HG03196 (cell line): ENCODE results near the gene HNRNPUL1.
"Not testable (repeated sequence)": the region's sequence is repeated elsewhere in the genome, so short reads cannot be mapped to it uniquely, and the experiment has no call there.

ENCODE experiments used
- ATAC-seq: cut with Tn5 transposase; IDR thresholded peaks from one replicate; pipeline ENCODE4 v1.9.1; 2021; ENCODE audit not compliant: unreplicated experiment

Gene HNRNPUL1

GRCh38 chr19:41263850-41264580 lies at the start of gene HNRNPUL1:
Gene HNRNPUL1, plus strand, starts transcription at chr19:41264372. Its CDS starts 132 bp downstream, at chr19:41264504.
- peak; percentile 65 for ATAC-seq

- no peak for ATAC-seq
Measured at GRCh38 chr19:41217741-41218140, 46.4 kb upstream of the HNRNPUL1 start.

- no peak for ATAC-seq
Measured at GRCh38 chr19:41218249-41218614, 45.9 kb upstream of the HNRNPUL1 start.

GRCh38 chr19:41218615-41219507 lies 45.3 kb upstream of the HNRNPUL1 start, which contains the start of gene AXL:
Gene AXL, plus strand, starts transcription at chr19:41219223. Its CDS starts 170 bp downstream, at chr19:41219393.
- ATAC-seq = no peak

- ATAC-seq = no peak
Measured at GRCh38 chr19:41219924-41220567, 44.1 kb upstream of the HNRNPUL1 start.

- ATAC-seq = no peak
Measured at GRCh38 chr19:41220811-41221210, 43.4 kb upstream of the HNRNPUL1 start.

- no peak for ATAC-seq
Measured at GRCh38 chr19:41221514-41222205, 42.5 kb upstream of the HNRNPUL1 start.

- ATAC-seq = no peak
Measured at GRCh38 chr19:41222240-41222639, 41.9 kb upstream of the HNRNPUL1 start.

GRCh38 chr19:41223431-41224234 lies 40.5 kb upstream of the HNRNPUL1 start:
- no peak for ATAC-seq

- no peak for ATAC-seq
Measured at GRCh38 chr19:41224632-41225031, 39.5 kb upstream of the HNRNPUL1 start.

- no peak for ATAC-seq
Measured at GRCh38 chr19:41225238-41226052, 38.7 kb upstream of the HNRNPUL1 start.

- ATAC-seq = no peak
Measured at GRCh38 chr19:41226053-41226873, 37.9 kb upstream of the HNRNPUL1 start.

- ATAC-seq = no peak
Measured at GRCh38 chr19:41226874-41227390, 37.2 kb upstream of the HNRNPUL1 start.

- ATAC-seq = no peak
Measured at GRCh38 chr19:41228486-41228885, 35.7 kb upstream of the HNRNPUL1 start.

GRCh38 chr19:41229338-41229737 lies 34.8 kb upstream of the HNRNPUL1 start:
- not testable (repeated sequence) for ATAC-seq

GRCh38 chr19:41230067-41230857 lies 33.9 kb upstream of the HNRNPUL1 start:
- no peak for ATAC-seq

GRCh38 chr19:41232686-41233085 lies 31.5 kb upstream of the HNRNPUL1 start:
- ATAC-seq = no peak
